Germinal center (tissue), 1 donor: ENCODE measurements around the gene ADGRF3.
"Not testable (repeated sequence)": the region's sequence is repeated elsewhere in the genome, so short reads cannot be mapped to it uniquely, and the experiment has no call there.

Experiments
- DNase-seq: peaks from one replicate; pipeline ENCODE4 v3.0.0; 2012; ENCODE audit warnings: mixed read lengths, low spot score

The ADGRF3 gene

DNA sequence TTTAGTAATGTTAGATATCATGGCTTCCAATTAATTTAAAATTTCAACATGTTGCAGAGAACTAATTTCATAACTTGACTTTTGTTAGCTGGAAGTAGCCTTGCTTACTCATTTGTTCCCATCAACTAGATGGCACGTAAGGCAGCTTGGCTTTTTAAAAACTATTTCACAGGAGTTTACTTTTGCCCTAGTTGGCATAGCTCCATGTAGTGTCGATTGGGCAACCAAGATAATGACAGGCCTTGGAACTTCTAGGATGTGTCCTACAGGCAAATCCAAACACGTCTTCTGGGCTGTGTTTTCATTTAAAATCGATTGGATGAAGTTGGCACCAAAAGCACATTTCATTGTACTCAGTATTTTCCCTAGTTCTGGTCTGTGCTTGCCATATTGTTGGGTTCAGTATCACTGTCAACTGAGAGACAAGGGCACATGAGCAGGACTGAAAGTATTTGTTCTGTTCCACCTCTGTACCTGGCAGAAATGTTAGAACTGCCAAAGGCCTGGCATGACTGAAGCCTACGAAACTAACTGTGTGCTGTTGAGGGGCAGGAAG, 72.5 kb downstream of the ADGRF3 start:
- DNase-seq, result no peak

GRCh38 chr2:26273501-26273900, 73.1 kb downstream of the ADGRF3 start:
- no peak for DNase-seq

GRCh38 chr2:26270373-26270772, 76.2 kb downstream of the ADGRF3 start:
- DNase-seq, result no peak

DNA sequence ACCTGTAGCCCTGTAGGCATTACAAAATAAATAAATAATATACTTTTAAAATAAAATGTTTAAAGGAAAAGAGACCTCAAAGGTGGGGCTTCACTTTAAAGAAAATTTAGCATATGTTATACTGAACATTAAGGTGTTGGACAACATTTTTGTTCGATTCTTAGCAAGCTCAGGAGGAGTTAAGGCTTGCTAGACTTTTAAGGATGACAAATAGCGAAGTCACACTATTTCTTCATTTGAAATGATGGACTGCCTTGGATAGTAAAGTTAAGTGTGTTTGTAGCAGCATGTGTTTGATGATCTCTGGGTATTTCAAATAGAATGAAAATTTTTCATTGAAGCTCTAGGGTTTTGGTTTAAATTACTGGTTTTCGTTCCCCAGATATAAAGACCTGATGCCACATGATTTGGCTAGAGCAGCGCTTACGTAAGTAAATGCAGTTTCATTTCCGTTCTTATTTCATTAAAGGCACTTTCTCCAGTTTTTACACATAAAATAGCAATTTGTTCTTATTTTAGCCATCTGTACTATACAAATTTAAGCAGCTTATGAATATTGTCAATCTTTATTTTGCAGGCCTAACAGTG, 76.9 kb downstream of the ADGRF3 start:
- peak; percentile 43 for DNase-seq

DNA sequence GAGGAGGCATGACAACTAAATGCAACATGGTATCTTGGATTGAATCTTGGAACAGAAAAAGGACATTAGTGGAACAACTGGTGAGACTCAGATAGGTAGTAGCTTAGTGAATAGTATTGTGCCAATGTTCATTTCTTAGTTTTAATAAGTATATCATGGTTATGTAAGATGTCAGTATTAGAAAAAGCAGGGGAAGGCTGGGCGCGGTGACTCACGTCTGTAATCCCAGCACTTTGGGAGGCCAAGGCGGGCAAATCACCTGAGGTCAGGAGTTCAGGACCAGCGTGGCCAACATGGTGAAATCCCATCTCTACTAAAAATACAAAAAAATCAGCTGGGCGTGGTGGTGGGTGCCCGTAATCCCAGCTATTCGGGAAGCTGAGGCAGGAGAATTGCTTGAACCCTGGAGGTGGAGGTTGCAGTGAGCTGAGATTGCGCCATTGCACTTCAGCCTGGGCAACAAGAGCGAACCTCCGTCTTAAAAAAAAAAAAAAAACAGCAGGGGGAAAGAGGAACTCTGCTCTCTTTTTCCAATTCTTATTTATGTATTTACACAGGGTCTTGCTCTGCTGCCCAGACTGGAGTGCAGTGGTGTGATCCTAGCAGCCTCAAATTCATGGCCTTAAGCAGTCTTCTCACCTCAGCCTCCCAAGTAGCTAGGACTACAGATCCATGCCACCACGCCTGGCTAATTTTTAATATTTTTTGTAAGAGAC, 77.8 kb downstream of the ADGRF3 start:
- DNase-seq, result not testable (repeated sequence)

- no peak for DNase-seq
Observed at GRCh38 chr2:26268213-26268612, 78.4 kb downstream of the ADGRF3 start.

- not testable (repeated sequence) for DNase-seq
Observed at GRCh38 chr2:26258836-26259235, 87.8 kb downstream of the ADGRF3 start.
